Endodermal cell (in vitro differentiated cells): ENCODE measurements around the gene C4B. TPM values are rescaled to one million over a fixed set of nuclear protein-coding genes. Genes with fewer than 3 reads are reported as not detected.

Experiments used
- DNase-seq: peaks from one replicate; pipeline ENCODE4 v3.0.0-alpha.2; 2017
- H3K27ac ChIP-seq: 2 replicates; pipeline ENCODE4 v1.5.1; 2013; ENCODE audit warnings: mild to moderate bottlenecking, low read depth, low read length, moderate library complexity
- H3K27me3 ChIP-seq: 2 replicates; pipeline ENCODE4 v1.6.1; 2013; ENCODE audit warnings: mild to moderate bottlenecking, low read length, moderate library complexity; ENCODE audit not compliant: insufficient read depth, control insufficient read depth, poor library complexity, severe bottlenecking
- H3K36me3 ChIP-seq: 2 replicates; pipeline ENCODE4 v1.7.0; 2013; ENCODE audit warnings: mild to moderate bottlenecking, low read length, moderate library complexity; ENCODE audit not compliant: control insufficient read depth, insufficient read depth
- H3K4me1 ChIP-seq: one replicate; pipeline ENCODE4 v1.7.0; 2013; ENCODE audit warnings: low read length; ENCODE audit not compliant: control insufficient read depth, insufficient read depth
- H3K4me3 ChIP-seq: 2 replicates; pipeline ENCODE4 v1.5.1; 2013; ENCODE audit warnings: mild to moderate bottlenecking, low read length, moderate library complexity
- H3K9ac ChIP-seq: 2 replicates; pipeline ENCODE4 v1.6.1; 2013; ENCODE audit warnings: mild to moderate bottlenecking, low read length, moderate library complexity; ENCODE audit not compliant: poor library complexity, severe bottlenecking; ENCODE audit errors: extremely low read depth
- H3K9me3 ChIP-seq: 2 replicates; pipeline ENCODE4 v1.6.1; 2013; ENCODE audit warnings: mild to moderate bottlenecking, low read length, moderate library complexity; ENCODE audit not compliant: control insufficient read depth
- H3K27ac Mint-ChIP-seq: 2 replicates; pipeline ENCODE4 v1.8.0; 2020; ENCODE audit warnings: mixed read lengths
- H3K27me3 Mint-ChIP-seq: 2 replicates; pipeline ENCODE4 v1.8.0; 2021; ENCODE audit warnings: mild to moderate bottlenecking, mixed read lengths; ENCODE audit not compliant: insufficient read depth
- H3K36me3 Mint-ChIP-seq: 2 replicates; pipeline ENCODE4 v1.8.0; 2020; ENCODE audit warnings: low read depth, mixed read lengths
- H3K4me1 Mint-ChIP-seq: 2 replicates; pipeline ENCODE4 v1.8.0; 2020; ENCODE audit warnings: mixed read lengths
- H3K4me3 Mint-ChIP-seq: 2 replicates; pipeline ENCODE4 v1.8.0; 2020; ENCODE audit warnings: mild to moderate bottlenecking, moderate library complexity, mixed read lengths
- H3K9me3 Mint-ChIP-seq: 2 replicates; pipeline ENCODE4 v1.8.0; 2020; ENCODE audit warnings: mild to moderate bottlenecking, mixed read lengths
- WGBS, 2 experiments: methylation state at CpG; one replicate each; pipeline versions ENCODE4 v1.1.5 to v1.1.7; 2013; ENCODE audit warnings: missing lambda C conversion rate in 2 of 2, mixed read lengths in 1 of 2; ENCODE audit not compliant: insufficient coverage in 1 of 2, insufficient read length in 1 of 2; 5-methylcytosine and 5-hydroxymethylcytosine counted together
- total RNA-seq, 2 donors: library from RNA; stranded (reverse); fragmentation: NEBNext Ultra II Directional in 1 of 2; extraction: Animal tissue kit (Norgen Biotek cat#: 25700) in 1 of 2; gene quantifications; 2 replicates in 1 of 2; 3 replicates in 1 of 2; pipeline ENCODE4 v1.2.1, GENCODE V29; 2021
- TF ChIP-seq, protein P1 (sequence below): fragments of 200-600 bp; sonication (generic); conservative IDR thresholded peaks from 2 replicates; pipeline ENCODE4 v1.5.0; 2021; ENCODE audit warnings: antibody characterized with exemption, mild to moderate bottlenecking

C4B gene
- total RNA-seq, 2 donors from 2014 or later: 3.7 to 5.5 TPM

- Histone ChIP-seq H3K4me3 (no peak overlapping the region), H3K4me1 (no peaks in the 10 kb centered on the region), H3K36me3 (no peaks in the 10 kb centered on the region), H3K27me3 (peaks cover 12% of the 10 kb centered on the region), H3K9me3 (no peaks in the 10 kb centered on the region), H3K9ac (no peak overlapping the region), H3K27ac (no peak overlapping the region)
- Mint-ChIP-seq H3K4me1 (no peaks in the 10 kb centered on the region), H3K27ac (no peak overlapping the region), H3K4me3 (no peak overlapping the region), H3K27me3 (peaks cover 31% of the 10 kb centered on the region), H3K36me3 (no peaks in the 10 kb centered on the region), H3K9me3 (no peaks in the 10 kb centered on the region)
- no peak for DNase-seq
- WGBS, 2 experiments: 87 to 91% methylated on average over 7 to 9 of the region's 9 CpGs
- TF ChIP-seq, protein P1, sequence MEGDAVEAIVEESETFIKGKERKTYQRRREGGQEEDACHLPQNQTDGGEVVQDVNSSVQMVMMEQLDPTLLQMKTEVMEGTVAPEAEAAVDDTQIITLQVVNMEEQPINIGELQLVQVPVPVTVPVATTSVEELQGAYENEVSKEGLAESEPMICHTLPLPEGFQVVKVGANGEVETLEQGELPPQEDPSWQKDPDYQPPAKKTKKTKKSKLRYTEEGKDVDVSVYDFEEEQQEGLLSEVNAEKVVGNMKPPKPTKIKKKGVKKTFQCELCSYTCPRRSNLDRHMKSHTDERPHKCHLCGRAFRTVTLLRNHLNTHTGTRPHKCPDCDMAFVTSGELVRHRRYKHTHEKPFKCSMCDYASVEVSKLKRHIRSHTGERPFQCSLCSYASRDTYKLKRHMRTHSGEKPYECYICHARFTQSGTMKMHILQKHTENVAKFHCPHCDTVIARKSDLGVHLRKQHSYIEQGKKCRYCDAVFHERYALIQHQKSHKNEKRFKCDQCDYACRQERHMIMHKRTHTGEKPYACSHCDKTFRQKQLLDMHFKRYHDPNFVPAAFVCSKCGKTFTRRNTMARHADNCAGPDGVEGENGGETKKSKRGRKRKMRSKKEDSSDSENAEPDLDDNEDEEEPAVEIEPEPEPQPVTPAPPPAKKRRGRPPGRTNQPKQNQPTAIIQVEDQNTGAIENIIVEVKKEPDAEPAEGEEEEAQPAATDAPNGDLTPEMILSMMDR: no peak
Measured at GRCh38 chr6:32082935-32083334, 68.3 kb downstream of the C4B start.

- Mint-ChIP-seq H3K4me3 (no peak overlapping the region), H3K36me3 (no peaks in the 10 kb centered on the region), H3K27ac (no peak overlapping the region), H3K4me1 (peaks cover 3% of the 10 kb centered on the region), H3K27me3 (peaks cover 31% of the 10 kb centered on the region), H3K9me3 (no peaks in the 10 kb centered on the region)
- peaks cover 16% of the 10 kb centered on the region for H3K27me3 ChIP-seq
- no peaks in the 10 kb centered on the region for H3K36me3 ChIP-seq
- WGBS, 2 experiments: 93% methylated on average over 18 to 22 of the region's 22 CpGs
- H3K9ac ChIP-seq: no peak overlapping the region
- DNase-seq: no peak
- TF ChIP-seq, protein P1: no peak
- H3K4me1 ChIP-seq: no peaks in the 10 kb centered on the region
- no peak overlapping the region for H3K4me3 ChIP-seq
- no peak overlapping the region for H3K27ac ChIP-seq
- no peaks in the 10 kb centered on the region for H3K9me3 ChIP-seq
Measured at GRCh38 chr6:32083812-32084768, 69.5 kb downstream of the C4B start.

- H3K4me3 ChIP-seq: no peak overlapping the region
- Mint-ChIP-seq H3K27me3 (peaks cover 38% of the 10 kb centered on the region), H3K4me3 (no peak overlapping the region), H3K36me3 (no peaks in the 10 kb centered on the region), H3K4me1 (peaks cover 3% of the 10 kb centered on the region), H3K9me3 (no peaks in the 10 kb centered on the region), H3K27ac (no peak overlapping the region)
- no peaks in the 10 kb centered on the region for H3K4me1 ChIP-seq
- no peak overlapping the region for H3K27ac ChIP-seq
- no peak overlapping the region for H3K9ac ChIP-seq
- TF ChIP-seq, protein P1: no peak
- 88 to 90% methylated on average over 2 of the region's 2 CpGs for WGBS, 2 experiments
- H3K9me3 ChIP-seq: no peaks in the 10 kb centered on the region
- DNase-seq: no peak
- H3K27me3 ChIP-seq: peaks cover 23% of the 10 kb centered on the region
- H3K36me3 ChIP-seq: no peaks in the 10 kb centered on the region
Measured at GRCh38 chr6:32084780-32085179, 70.2 kb downstream of the C4B start.

Other genes with a start within 250 kb of the C4B start
- under 1 TPM; 0.64 to 0.95 TPM for gene VWA7, start 237.5 kb upstream of the C4B start, total RNA-seq
- gene VARS1, start 219.0 kb upstream of the C4B start, total RNA-seq: 10 to 100 TPM; 81.4 to 83.1 TPM
- 100 to 1,000 TPM; 106 to 119 TPM for gene LSM2, start 207.8 kb upstream of the C4B start, total RNA-seq
- gene HSPA1L, start 199.5 kb upstream of the C4B start, total RNA-seq: 1 to 10 TPM; 1.2 to 1.5 TPM
- 10 to 100 TPM; 53.1 to 62.6 TPM for gene HSPA1A, start 199.3 kb upstream of the C4B start, total RNA-seq
- gene HSPA1B, start 187.1 kb upstream of the C4B start, total RNA-seq: 10 to 100 TPM; 61.8 to 83.9 TPM
- 10 to 100 TPM; 42.4 to 50.7 TPM for gene NEU1, start 152.0 kb upstream of the C4B start, total RNA-seq
- gene SLC44A4, start 135.8 kb upstream of the C4B start, total RNA-seq: 1 to 10 TPM; 1.3 to 3.6 TPM
- gene EHMT2, start 117.1 kb upstream of the C4B start, total RNA-seq: 100 to 1,000 TPM; 113 to 121 TPM
- gene ZBTB12, start 112.7 kb upstream of the C4B start, total RNA-seq: 10 to 100 TPM; 25.4 to 29.9 TPM
- 1 to 10 TPM in 1 of 2 donors, under 1 TPM in 1; 0.29 to 1.0 TPM for gene C2, start 87.1 kb upstream of the C4B start, total RNA-seq
- gene CFB, start 68.7 kb upstream of the C4B start, total RNA-seq: under 1 TPM; 0.51 to 0.66 TPM
- 100 to 1,000 TPM in 1 of 2 donors, 10 to 100 TPM in 1; 90.3 to 132 TPM for gene NELFE, start 55.8 kb upstream of the C4B start, total RNA-seq
- 100 to 1,000 TPM in 1 of 2 donors, 10 to 100 TPM in 1; 95.8 to 103 TPM for gene SKIC2, start 55.6 kb upstream of the C4B start, total RNA-seq
- gene DXO, start 42.7 kb upstream of the C4B start, total RNA-seq: 10 to 100 TPM; 19.2 to 22.3 TPM
- 1 to 10 TPM; 4.5 to 6.2 TPM for gene C4A, start 32.7 kb upstream of the C4B start, total RNA-seq
- gene CYP21A2, start 23.6 kb downstream of the C4B start, total RNA-seq: under 1 TPM in 1 of 2 donors, not detected in 1; 0.35 TPM
- gene TNXB, start 94.5 kb downstream of the C4B start, total RNA-seq: 1 to 10 TPM; 4.0 to 9.3 TPM
- gene ATF6B, start 113.5 kb downstream of the C4B start, total RNA-seq: 10 to 100 TPM; 54.5 to 60.3 TPM
- 1 to 10 TPM; 9.2 to 9.6 TPM for gene FKBPL, start 115.5 kb downstream of the C4B start, total RNA-seq
- gene PRRT1, start 137.1 kb downstream of the C4B start, total RNA-seq: 1 to 10 TPM; 2.0 to 3.0 TPM
- gene PPT2, start 139.3 kb downstream of the C4B start, total RNA-seq: 10 to 100 TPM; 51.1 to 65.3 TPM
- 10 to 100 TPM; 27.9 to 39.6 TPM for gene EGFL8, start 149.8 kb downstream of the C4B start, total RNA-seq
- 100 to 1,000 TPM; 124 to 147 TPM for gene AGPAT1, start 161.3 kb downstream of the C4B start, total RNA-seq
- gene RNF5, start 163.6 kb downstream of the C4B start, total RNA-seq: 10 to 100 TPM; 68.0 to 71.3 TPM
- 10 to 100 TPM; 29.8 to 35.2 TPM for gene AGER, start 169.5 kb downstream of the C4B start, total RNA-seq
- 100 to 1,000 TPM; 246 to 263 TPM for gene PBX2, start 175.4 kb downstream of the C4B start, total RNA-seq
- gene GPSM3, start 177.8 kb downstream of the C4B start, total RNA-seq: 10 to 100 TPM; 12.9 to 25.0 TPM
- 1 to 10 TPM; 2.1 to 2.5 TPM for gene NOTCH4, start 209.3 kb downstream of the C4B start, total RNA-seq